K562 (cell line): ENCODE measurements around the gene NCOR2. TPM values are rescaled to one million over a fixed set of nuclear protein-coding genes. Genes with fewer than 3 reads are reported as not detected.

ENCODE experiments used
- ATAC-seq: fragments of 200-7000 bp; cut with Tn5 transposase; 3 replicates; pipeline ENCODE4 v1.9.1; 2020; ENCODE audit warnings: moderate library complexity
- BruUV-seq: library from RNA; stranded (reverse); fragments of 400-500 nt; replicated peaks from 2 replicates; lab custom pipeline; 2021; lab: Mats Ljungman, UMichigan
- CTCF ChIA-PET: fragments of 300-600 bp; formaldehyde crosslinking; extraction: SDS; loops from one replicate; lab custom pipeline; 2021; ENCODE audit warnings: low intra/inter-chr PET ratio; lab: Yijun Ruan, JAX
- POLR2A ChIA-PET: fragments of 300-600, 350-650 bp; sonication (Branson Sonifier 250); formaldehyde crosslinking; extraction: SDS; loops from one replicate; lab custom pipeline; 2021; ENCODE audit warnings: antibody characterized with exemption, inconsistent platforms; lab: Yijun Ruan, JAX
- DNase-seq, 4 experiments: peaks; one replicate each; pipeline versions ENCODE4 v3.0.0 to v3.0.0-alpha.2; 2011 to 2018; ENCODE audit warnings: low spot score in 3 of 4, mixed read lengths in 3 of 4; ENCODE audit errors: extremely low read depth in 1 of 4
- FAIRE-seq: peaks from 2 replicates; lab custom pipeline; 2011; peaks lifted over from hg19 to GRCh38; lab: Jason Lieb, UNC
- H2AFZ ChIP-seq: 2 replicates; pipeline ENCODE4 v1.6.0; 2011; ENCODE audit warnings: low read depth, low read length, control low read depth, inconsistent platforms
- H3K27ac ChIP-seq: fragments of 200-600 bp; 3 replicates; pipeline ENCODE4 v1.8.0; 2011; ENCODE audit warnings: low read depth, mild to moderate bottlenecking, control low read depth, inconsistent platforms, low read length, moderate library complexity, mixed read lengths; ENCODE audit errors: extremely low read depth
- H3K27me3 ChIP-seq, 2 experiments: fragments of 300-600 bp in 1 of 2; 2 replicates in 1 of 2; 3 replicates in 1 of 2; pipeline versions ENCODE4 v1.6.0 to v1.8.0; 2011; ENCODE audit warnings: inconsistent platforms in 2 of 2, low read length in 2 of 2, mild to moderate bottlenecking in 1 of 2, mixed read lengths in 1 of 2, moderate library complexity in 1 of 2; ENCODE audit not compliant: control insufficient read depth in 2 of 2, insufficient read depth in 2 of 2
- H3K36me3 ChIP-seq: fragments of 300-600 bp; 3 replicates; pipeline ENCODE4 v1.8.0; 2011; ENCODE audit warnings: mild to moderate bottlenecking, low read length, inconsistent platforms; ENCODE audit not compliant: control insufficient read depth, insufficient read depth
- H3K4me1 ChIP-seq, 2 experiments: fragments of 200-600 bp in 1 of 2; replicated peaks in 1 of 2; 2 replicates in 1 of 2; 3 replicates in 1 of 2; pipeline versions ENCODE4 v1.5.1 to v1.8.0; 2011; ENCODE audit warnings: inconsistent platforms in 2 of 2, low read length in 2 of 2, mild to moderate bottlenecking in 1 of 2, mixed read lengths in 1 of 2, moderate library complexity in 1 of 2; ENCODE audit not compliant: control insufficient read depth in 2 of 2, insufficient read depth in 2 of 2
- H3K4me2 ChIP-seq: 2 replicates; pipeline ENCODE4 v1.6.1; 2011; ENCODE audit warnings: low read length, control low read depth, inconsistent platforms, mixed read lengths; ENCODE audit not compliant: insufficient read depth
- H3K4me3 ChIP-seq: fragments of 200-600 bp; sonication (generic), shearing (Covaris generic); 2 replicates; pipeline ENCODE4 v1.5.1; 2016; ENCODE audit warnings: control low read depth, inconsistent platforms
- H3K79me2 ChIP-seq: fragments of 200-600 bp; 3 replicates; pipeline ENCODE4 v1.8.0; 2011; ENCODE audit warnings: low read length, inconsistent platforms; ENCODE audit not compliant: control insufficient read depth, insufficient read depth
- H3K9ac ChIP-seq, 2 experiments: 2 replicates each; pipeline versions ENCODE4 v1.6.0 to v1.6.1; 2011; ENCODE audit warnings: low read depth in 2 of 2, low read length in 2 of 2, control low read depth in 1 of 2, inconsistent platforms in 1 of 2, mild to moderate bottlenecking in 1 of 2, mixed read lengths in 1 of 2; ENCODE audit not compliant: insufficient read depth in 1 of 2
- H3K9me1 ChIP-seq: one replicate; pipeline ENCODE4 v1.6.0; 2011; ENCODE audit warnings: inconsistent platforms, mild to moderate bottlenecking, low read length, moderate library complexity; ENCODE audit not compliant: control insufficient read depth, insufficient read depth
- H3K9me3 ChIP-seq: replicated peaks from 2 replicates; pipeline ENCODE4 v1.5.1; 2011; ENCODE audit warnings: low read depth, low read length, inconsistent platforms; ENCODE audit not compliant: control insufficient read depth, insufficient read depth
- H4K20me1 ChIP-seq: replicated peaks from 2 replicates; pipeline ENCODE4 v1.6.1; 2011; ENCODE audit warnings: low read length, inconsistent platforms, mixed read lengths; ENCODE audit not compliant: control insufficient read depth, insufficient read depth
- GTF2E2 ChIP-seq: fragments of 200-800 bp; sonication (Bioruptor generic); IDR thresholded peaks from 2 replicates; pipeline ENCODE4 v1.6.1; 2016; ENCODE audit warnings: missing genetic modification characterization, missing compliant biosample characterization
- KLF1 ChIP-seq: fragments of 450-650 bp; IDR thresholded peaks from 2 replicates; pipeline ENCODE4 v1.6.1; 2016; ENCODE audit warnings: missing genetic modification characterization, missing compliant biosample characterization
- MLLT1 ChIP-seq, 2 experiments: fragments of 450-650 bp; IDR thresholded peaks; 2 replicates each; pipeline ENCODE4 v1.6.1; 2016
- POLR3G ChIP-seq: IDR thresholded peaks from 2 replicates; pipeline ENCODE4 v1.6.1; 2011; ENCODE audit not compliant: insufficient read length, insufficient replicate concordance; ENCODE audit errors: extremely low read depth
- RBM25 ChIP-seq: fragments of 200-400 bp; formaldehyde crosslinking; IDR thresholded peaks from 2 replicates; pipeline ENCODE4 v1.6.1; 2018; ENCODE audit warnings: low read length, low read depth, moderate library complexity; ENCODE audit not compliant: severe bottlenecking
- RNF2 ChIP-seq: sonication (generic); IDR thresholded peaks from 2 replicates; pipeline ENCODE4 v1.6.1; 2016
- TAF7 ChIP-seq: fragments of 450-650 bp; IDR thresholded peaks from 2 replicates; pipeline ENCODE4 v1.6.1; 2016; ENCODE audit warnings: missing genetic modification characterization, missing compliant biosample characterization
- ZBTB17 ChIP-seq: fragments of 450-650 bp; formaldehyde crosslinking; IDR thresholded peaks from 2 replicates; pipeline ENCODE4 v1.4.0; 2020; ENCODE audit warnings: mild to moderate bottlenecking
- ZNF23 ChIP-seq: fragments of 250-450 bp; sonication (Bioruptor Pico); IDR thresholded peaks from 2 replicates; pipeline ENCODE4 v1.4.0; 2020; ENCODE audit warnings: mild to moderate bottlenecking
- WGBS: fragments of 100-300 bp; shearing (Covaris generic); methylation state at CpG from one replicate; pipeline ENCODE4 v1.1.6; 2016; ENCODE audit warnings: low coverage, mixed read lengths; ENCODE audit not compliant: insufficient coverage; ENCODE audit errors: missing lambda C conversion rate; 5-methylcytosine and 5-hydroxymethylcytosine counted together
- in situ Hi-C: fragments of 300-500 bp; cut with MboI; formaldehyde crosslinking; loops from 4 replicates; pipeline ENCODE4 v1.15.0; 2018; ENCODE audit warnings: inconsistent platforms, mixed read lengths
- intact Hi-C: fragments of 100-400 bp; cut with micrococcal nuclease; formaldehyde crosslinking; loops from 2 replicates; pipeline ENCODE4 v1.14.2; 2022
- polyA plus RNA-seq, 8 experiments: library from polyadenylated mRNA; depleted of rRNA in 4 of 8; stranded (reverse) in 5 of 8; unstranded in 3 of 8; fragments of >200 nt; fragmentation: Nextera tagmentation in 2 of 8; fragmentation: Illumina TruSeq in 1 of 8; extraction: Ambion mirVana in 2 of 8; extraction: Trizol in 1 of 8; gene quantifications; 2 replicates each; pipeline versions ENCODE4 v1.2.1 to v1.2.3, GENCODE V29; 2011 to 2014; ENCODE audit warnings: inconsistent platforms in 1 of 8, missing spikeins in 1 of 8
- total RNA-seq, 7 experiments: library from RNA; depleted of rRNA in 6 of 7; stranded (reverse); fragments of >200 nt in 6 of 7; fragmentation: Illumina TruSeq in 2 of 7; extraction: Trizol in 2 of 7; gene quantifications; 2 replicates each; pipeline versions ENCODE4 v1.2.1 to v1.2.3, GENCODE V29; 2011 to 2021; ENCODE audit warnings: low replicate concordance in 1 of 7

The NCOR2 gene
- total and polyA plus RNA-seq, 9 of the 15 experiments (the other 6 are each of a cell fraction or from before 2014, with no cell fraction given), result 0.18 to 126 (median 8.4) TPM

GRCh38 chr12:124613151-124613585 is 45.8 kb upstream of the NCOR2 start:
- Histone ChIP-seq H3K36me3 (no peaks in the 10 kb centered on the region), H2AFZ (no peak overlapping the region), H3K4me3 (no peak overlapping the region), H3K9ac (no peak overlapping the region), H3K4me1 (peaks cover 15 to 37% of the 10 kb centered on the region in 2 experiments), H3K27me3 (peaks cover 17 to 28% of the 10 kb centered on the region in 2 experiments), H3K9me3 (no peaks in the 10 kb centered on the region; the same call in 1 of the 2 replicates), H3K4me2 (no peak overlapping the region), H3K9me1 (no peaks in the 10 kb centered on the region), H4K20me1 (no peaks in the 10 kb centered on the region), H3K27ac (no peak overlapping the region), H3K79me2 (no peaks in the 10 kb centered on the region)
- ATAC-seq (no peak), DNase-seq (no peak), FAIRE-seq (no peak)
- in situ Hi-C loops (no loop called here), intact Hi-C loops (no loop called here)
- no peak for TF ChIP-seq RNF2
- peak; percentile 95 for TF ChIP-seq ZBTB17 (CRISPR knock-in tag)
- no peak for TF ChIP-seq TAF7
- peak in 1 of 2 experiments; percentile 77; a peak in 2 of 4 replicates for TF ChIP-seq MLLT1 (IDR thresholded peaks at IDR 0.05)
- TF ChIP-seq ZNF23, result peak; percentile 97
- TF ChIP-seq POLR3G, result no peak
- no peak for TF ChIP-seq KLF1 (tag)
- no peak for TF ChIP-seq GTF2E2 (tag)
- TF ChIP-seq RBM25, result peak; percentile 37
- WGBS, result 4% methylated on average over 3 of the region's 3 CpGs
- no TSS peak for BruUV-seq
- ChIA-PET CTCF (no interaction called here), POLR2A (no interaction called here)
